Measurements from ENCODE around the gene SRGAP3.

Gene SRGAP3

GRCh38 chr3:9009976-9010545 is 239.4 kb downstream of the SRGAP3 start:
- no peak for TF ChIP-seq CTCF (IDR thresholded peaks at IDR 0.05; ENCODE audit: borderline replicate concordance, control extremely low read depth, extremely low read depth, insufficient read depth, missing control alignments)
- in situ Hi-C loops (cut with MboI; ENCODE audit: low sequenced_read_pairs, unreplicated experiment): no loop called here
- no peak for DNase-seq (ENCODE audit: low spot score)

GRCh38 chr3:9008550-9009255 is 240.7 kb downstream of the SRGAP3 start:
- TF ChIP-seq CTCF (IDR thresholded peaks at IDR 0.05; ENCODE audit: borderline replicate concordance, control extremely low read depth, extremely low read depth, insufficient read depth, missing control alignments): no peak
- in situ Hi-C loops (cut with MboI; ENCODE audit: low sequenced_read_pairs, unreplicated experiment): no loop called here
- no peak for DNase-seq (ENCODE audit: low spot score)

GRCh38 chr3:9007928-9008327 is 241.5 kb downstream of the SRGAP3 start:
- no peak for TF ChIP-seq CTCF (IDR thresholded peaks at IDR 0.05; ENCODE audit: borderline replicate concordance, control extremely low read depth, extremely low read depth, insufficient read depth, missing control alignments)
- in situ Hi-C loops (cut with MboI; ENCODE audit: low sequenced_read_pairs, unreplicated experiment): no loop called here
- no peak for DNase-seq (ENCODE audit: low spot score)

- in situ Hi-C loops (cut with MboI; ENCODE audit: low sequenced_read_pairs, unreplicated experiment): no loop called here
- no peak for DNase-seq (ENCODE audit: low spot score)
- TF ChIP-seq CTCF (IDR thresholded peaks at IDR 0.05; ENCODE audit: borderline replicate concordance, control extremely low read depth, extremely low read depth, insufficient read depth, missing control alignments): no peak
Observed at GRCh38 chr3:9007213-9007612, 242.2 kb downstream of the SRGAP3 start.

GRCh38 chr3:9000041-9000440 is 249.4 kb downstream of the SRGAP3 start:
- no peak for DNase-seq (ENCODE audit: low spot score)
- in situ Hi-C loops (cut with MboI; ENCODE audit: low sequenced_read_pairs, unreplicated experiment): no loop called here
- TF ChIP-seq CTCF (IDR thresholded peaks at IDR 0.05; ENCODE audit: borderline replicate concordance, control extremely low read depth, extremely low read depth, insufficient read depth, missing control alignments): no peak

- in situ Hi-C loops (cut with MboI; ENCODE audit: low sequenced_read_pairs, unreplicated experiment): no loop called here
- no peak for TF ChIP-seq CTCF (IDR thresholded peaks at IDR 0.05; ENCODE audit: borderline replicate concordance, control extremely low read depth, extremely low read depth, insufficient read depth, missing control alignments)
- DNase-seq (ENCODE audit: low spot score): no peak
Observed at GRCh38 chr3:8997151-8997550, 252.3 kb downstream of the SRGAP3 start.

All from GM13976 (cell line).